Hindlimb muscle (tissue), 1 donor: ENCODE data around the gene ZSWIM6. TPM values are rescaled to one million over a fixed set of nuclear protein-coding genes. Genes with fewer than 3 reads are reported as not detected.

Experiments
- polyA plus RNA-seq: library from polyadenylated mRNA; unstranded; fragments of 120-200 nt; gene quantifications from one replicate; pipeline ENCODE4 v1.2.1, GENCODE V29; 2013; ENCODE audit not compliant: insufficient read length

Gene ZSWIM6
- polyA plus RNA-seq, 1 donor: 8.8 TPM

Other genes with a start within 250 kb of the ZSWIM6 start
- 32.3 TPM for gene SMIM15, start 169.8 kb upstream of the ZSWIM6 start, polyA plus RNA-seq